ENCODE measurements around the gene CMTM6. TPM values are rescaled to one million over a fixed set of nuclear protein-coding genes. Genes with fewer than 3 reads are reported as not detected.

Gene CMTM6
- total and polyA plus RNA-seq, 12 donors: 8.5 to 23.8 (median 11.0) TPM

- Histone ChIP-seq H3K36me3 (peaks cover 0 to 52% (median 0%) of the 10 kb centered on the region in 9 donors), H3K27me3 (no peaks in the 10 kb centered on the region), H3K27ac (no peak overlapping the region), H3K4me3 (no peak overlapping the region), H3K9me3 (peaks cover 0 to 4% (median 0%) of the 10 kb centered on the region in 11 donors), H3K4me1 (peaks cover 0 to 15% (median 0%) of the 10 kb centered on the region in 9 donors)
- DNase-seq (no peak), ATAC-seq (peak in 1 of 8 donors; percentile 52)
- no peak for TF ChIP-seq CTCF (IDR thresholded peaks at IDR 0.05)
- WGBS, 2 donors: 74 to 80% methylated on average over 14 of the region's 14 CpGs
- intact Hi-C loops (cut with DNase I): no loop called here
These were observed 53.8 kb downstream of the CMTM6 start for GRCh38 chr3:32448686-32449474.

GRCh38 chr3:32447865-32448400 is 54.7 kb downstream of the CMTM6 start:
- Histone ChIP-seq H3K4me1 (peaks cover 0 to 25% (median 0%) of the 10 kb centered on the region in 9 donors), H3K4me3 (no peak overlapping the region), H3K9me3 (peaks cover 0 to 4% (median 0%) of the 10 kb centered on the region in 11 donors), H3K27ac (no peak overlapping the region), H3K36me3 (peaks cover 0 to 44% (median 0%) of the 10 kb centered on the region in 9 donors), H3K27me3 (no peaks in the 10 kb centered on the region)
- DNase-seq (no peak), ATAC-seq (no peak)
- WGBS, 2 donors: 54 to 80% methylated on average over 1 of the region's 1 CpG
- TF ChIP-seq CTCF (IDR thresholded peaks at IDR 0.05): no peak
- intact Hi-C loops (cut with DNase I): no loop called here

- 51 to 81% methylated on average over 1 of the region's 1 CpG for WGBS, 2 donors
These were observed 59.2 kb downstream of the CMTM6 start for GRCh38 chr3:32443478-32443877.

More at GRCh38 chr3:32443478-32443877, 59.2 kb downstream of the CMTM6 start:
- no peak for TF ChIP-seq CTCF (IDR thresholded peaks at IDR 0.05)
- ATAC-seq (no peak), DNase-seq (no peak)
- H3K27ac ChIP-seq: no peak overlapping the region
- intact Hi-C loops (cut with DNase I): no loop called here
- peaks cover 0 to 31% (median 4%) of the 10 kb centered on the region in 9 donors for H3K4me1 ChIP-seq
- H3K9me3 ChIP-seq: peaks cover 0 to 4% (median 0%) of the 10 kb centered on the region in 11 donors
- H3K27me3 ChIP-seq: no peaks in the 10 kb centered on the region
- H3K4me3 ChIP-seq: no peak overlapping the region
- peaks cover 0 to 14% (median 0%) of the 10 kb centered on the region in 9 donors for H3K36me3 ChIP-seq

Data from heart right ventricle (tissue), 16 donors.